Esophagus muscularis mucosa (tissue), 4 donors: ENCODE results near the gene CEP131.

Experiments used
- EP300 ChIP-seq: sonication (generic); formaldehyde crosslinking; IDR thresholded peaks from one replicate; pipeline ENCODE4 v1.6.1; 2017; ENCODE audit warnings: antibody characterized with exemption
- POLR2A ChIP-seq: fragments of 450-650 bp; IDR thresholded peaks from one replicate; pipeline ENCODE4 v1.6.1; 2017; ENCODE audit warnings: antibody characterized with exemption, moderate library complexity, mild to moderate bottlenecking, low read depth
- POLR2AphosphoS5 ChIP-seq, 2 donors: sonication (generic); formaldehyde crosslinking; IDR thresholded peaks; one replicate each; pipeline ENCODE4 v1.6.1; 2017; ENCODE audit warnings: antibody characterized with exemption in 2 of 2
- TF ChIP-seq, protein P1 (sequence below), 3 experiments: fragments of 200-600 bp in 2 of 3; fragments of 450-650 bp in 1 of 3; sonication (generic) in 2 of 3; IDR thresholded peaks; one replicate each; pipeline ENCODE4 v1.5.1; 2017 to 2019; ENCODE audit warnings: antibody characterized with exemption in 3 of 3, mild to moderate bottlenecking in 2 of 3, moderate library complexity in 1 of 3

DNA sequence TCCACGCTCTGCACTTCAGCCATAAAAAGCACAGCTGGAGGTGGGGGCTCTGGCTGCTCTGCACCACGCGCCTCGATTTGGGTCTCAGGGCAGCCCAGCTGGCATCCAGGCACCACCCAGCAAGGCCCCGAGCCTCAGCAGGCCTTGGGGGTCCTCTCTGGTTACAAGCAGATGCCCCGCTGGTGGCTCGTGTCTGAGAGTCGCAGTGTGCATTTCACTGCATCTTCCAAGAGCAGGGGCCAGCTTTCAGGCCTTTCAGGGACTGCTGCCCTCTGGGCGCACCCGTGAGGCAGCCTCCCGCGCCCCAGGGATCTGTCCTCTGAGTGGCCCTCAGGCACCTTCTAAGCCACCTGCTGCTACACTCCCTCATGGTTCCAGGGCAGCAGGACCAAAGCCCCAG, 41.9 kb upstream of the CEP131 start:
- no peak for TF ChIP-seq POLR2AphosphoS5 (IDR thresholded peaks at IDR 0.05)
- TF ChIP-seq, protein P1, sequence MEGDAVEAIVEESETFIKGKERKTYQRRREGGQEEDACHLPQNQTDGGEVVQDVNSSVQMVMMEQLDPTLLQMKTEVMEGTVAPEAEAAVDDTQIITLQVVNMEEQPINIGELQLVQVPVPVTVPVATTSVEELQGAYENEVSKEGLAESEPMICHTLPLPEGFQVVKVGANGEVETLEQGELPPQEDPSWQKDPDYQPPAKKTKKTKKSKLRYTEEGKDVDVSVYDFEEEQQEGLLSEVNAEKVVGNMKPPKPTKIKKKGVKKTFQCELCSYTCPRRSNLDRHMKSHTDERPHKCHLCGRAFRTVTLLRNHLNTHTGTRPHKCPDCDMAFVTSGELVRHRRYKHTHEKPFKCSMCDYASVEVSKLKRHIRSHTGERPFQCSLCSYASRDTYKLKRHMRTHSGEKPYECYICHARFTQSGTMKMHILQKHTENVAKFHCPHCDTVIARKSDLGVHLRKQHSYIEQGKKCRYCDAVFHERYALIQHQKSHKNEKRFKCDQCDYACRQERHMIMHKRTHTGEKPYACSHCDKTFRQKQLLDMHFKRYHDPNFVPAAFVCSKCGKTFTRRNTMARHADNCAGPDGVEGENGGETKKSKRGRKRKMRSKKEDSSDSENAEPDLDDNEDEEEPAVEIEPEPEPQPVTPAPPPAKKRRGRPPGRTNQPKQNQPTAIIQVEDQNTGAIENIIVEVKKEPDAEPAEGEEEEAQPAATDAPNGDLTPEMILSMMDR (IDR thresholded peaks at IDR 0.05) = no peak
- no peak for TF ChIP-seq POLR2A
- TF ChIP-seq EP300 = no peak
